A549 (cell line): ENCODE measurements around the gene AURKA. TPM values are rescaled to one million over a fixed set of nuclear protein-coding genes. Genes with fewer than 3 reads are reported as not detected.

Experiments
- ATAC-seq, 2 experiments: fragments of 200-7000 bp in 1 of 2; fragments of >200 bp in 1 of 2; cut with Nextera tagmentation in 1 of 2; cut with Tn5 transposase in 1 of 2; 3 replicates each; pipeline versions ENCODE4 v1.8.0 to v1.9.1; 2018 to 2020; ENCODE audit warnings: mild to moderate bottlenecking in 1 of 2, moderate library complexity in 1 of 2
- CTCF ChIA-PET: fragments of 300-600 bp; sonication (Branson Sonifier 250); formaldehyde crosslinking; extraction: SDS; loops from one replicate; lab custom pipeline; 2021; ENCODE audit warnings: antibody characterized with exemption, inconsistent platforms; lab: Yijun Ruan, JAX
- POLR2A ChIA-PET: fragments of 350-600 bp; formaldehyde crosslinking; extraction: SDS; loops from one replicate; lab custom pipeline; 2021; ENCODE audit warnings: antibody characterized with exemption, inconsistent platforms; lab: Yijun Ruan, JAX
- DNase-seq, 2 experiments: peaks; one replicate each; pipeline versions ENCODE4 v3.0.0 to v3.0.0-alpha.2; 2011 to 2016; ENCODE audit warnings: low read depth in 1 of 2, low spot score in 1 of 2
- FAIRE-seq: peaks from 2 replicates; lab custom pipeline; 2011; peaks lifted over from hg19 to GRCh38; lab: Jason Lieb, UNC
- H3K27ac ChIP-seq, 2 experiments: fragments of >200 bp; sonication (Bioruptor Twin); formaldehyde crosslinking; 3 replicates each; pipeline ENCODE4 v1.5.1; 2016 to 2017
- H3K4me1 ChIP-seq: fragments of >200 bp; sonication (Bioruptor Twin); formaldehyde crosslinking; 3 replicates; pipeline ENCODE4 v1.6.1; 2016
- H3K4me2 ChIP-seq: fragments of >200 bp; sonication (Bioruptor Twin); formaldehyde crosslinking; 3 replicates; pipeline ENCODE4 v1.6.1; 2016
- H3K4me3 ChIP-seq: fragments of >200 bp; sonication (Bioruptor Twin); formaldehyde crosslinking; 3 replicates; pipeline ENCODE4 v1.5.1; 2016
- H3K9me3 ChIP-seq: fragments of >200 bp; sonication (Bioruptor Twin); formaldehyde crosslinking; 3 replicates; pipeline ENCODE4 v1.6.1; 2016
- ATOH8 ChIP-seq: fragments of 250-450 bp; sonication (Bioruptor Pico); IDR thresholded peaks from 2 replicates; pipeline ENCODE4 v1.5.0; 2020; ENCODE audit warnings: low read depth, mild to moderate bottlenecking, moderate library complexity
- BHLHE40 ChIP-seq: IDR thresholded peaks from 2 replicates; pipeline ENCODE4 v1.6.1; 2012; ENCODE audit warnings: low read depth, low read length, inconsistent platforms
- CHD2 ChIP-seq: fragments of 150-350 bp; IDR thresholded peaks from 2 replicates; pipeline ENCODE4 v1.6.1; 2014; ENCODE audit warnings: low read length; ENCODE audit not compliant: partially characterized antibody
- CHD4 ChIP-seq: fragments of 200-600 bp; sonication (generic); IDR thresholded peaks from 2 replicates; pipeline ENCODE4 v1.6.1; 2016; ENCODE audit warnings: antibody characterized with exemption, mild to moderate bottlenecking, borderline replicate concordance
- EHF ChIP-seq: fragments of 250-450 bp; sonication (Bioruptor Pico); IDR thresholded peaks from 2 replicates; pipeline ENCODE4 v1.5.0; 2020; ENCODE audit warnings: mild to moderate bottlenecking
- EHMT2 ChIP-seq: fragments of 200-600 bp; sonication (generic); IDR thresholded peaks from 2 replicates; pipeline ENCODE4 v1.6.1; 2016; ENCODE audit warnings: antibody characterized with exemption, low read depth, mild to moderate bottlenecking, moderate library complexity
- FOXS1 ChIP-seq: fragments of 250-450 bp; sonication (Bioruptor Pico); IDR thresholded peaks from 2 replicates; pipeline ENCODE4 v1.5.0; 2020; ENCODE audit warnings: mild to moderate bottlenecking, moderate library complexity
- HDAC2 ChIP-seq: fragments of 200-600 bp; sonication (generic); IDR thresholded peaks from 2 replicates; pipeline ENCODE4 v1.6.1; 2016
- HES2 ChIP-seq: fragments of >200 bp; sonication (Bioruptor Twin); formaldehyde crosslinking; IDR thresholded peaks from 2 replicates; pipeline ENCODE4 v1.6.1; 2016
- HOXB5 ChIP-seq: fragments of 250-450 bp; sonication (Bioruptor Pico); IDR thresholded peaks from 2 replicates; pipeline ENCODE4 v1.5.0; 2020; ENCODE audit warnings: mild to moderate bottlenecking, moderate library complexity
- JUNB ChIP-seq: fragments of >200 bp; sonication (Bioruptor Twin); formaldehyde crosslinking; IDR thresholded peaks from 2 replicates; pipeline ENCODE4 v1.6.1; 2016
- MAFK ChIP-seq: fragments of 450-650 bp; IDR thresholded peaks from 2 replicates; pipeline ENCODE4 v1.6.1; 2014; ENCODE audit not compliant: partially characterized antibody
- MAZ ChIP-seq: fragments of 150-350 bp; IDR thresholded peaks from 2 replicates; pipeline ENCODE4 v1.6.1; 2014; ENCODE audit warnings: antibody characterized with exemption, low read depth, low read length, borderline replicate concordance
- MYC ChIP-seq: IDR thresholded peaks from 2 replicates; pipeline ENCODE4 v1.6.1; 2012; ENCODE audit warnings: mild to moderate bottlenecking, inconsistent platforms, low read length, improper control_type of control experiment, borderline replicate concordance
- POLR2AphosphoS2 ChIP-seq: conservative IDR thresholded peaks from 2 replicates; pipeline ENCODE4 v1.6.1; 2012; ENCODE audit warnings: low read length, improper control_type of control experiment, inconsistent platforms
- RAD21 ChIP-seq, 2 experiments: fragments of >200 bp in 1 of 2; sonication (Bioruptor Twin) in 1 of 2; formaldehyde crosslinking in 1 of 2; IDR thresholded peaks in 1 of 2; conservative IDR thresholded peaks in 1 of 2; 2 replicates in 1 of 2; 3 replicates in 1 of 2; pipeline ENCODE4 v1.6.1; 2012 to 2018; ENCODE audit warnings: inconsistent platforms in 1 of 2
- RARB ChIP-seq: fragments of 250-450 bp; sonication (Bioruptor Pico); IDR thresholded peaks from 2 replicates; pipeline ENCODE4 v1.8.0; 2021; ENCODE audit warnings: mild to moderate bottlenecking, moderate library complexity
- REST ChIP-seq: fragments of 200-600 bp; sonication (generic); IDR thresholded peaks from 2 replicates; pipeline ENCODE4 v1.6.1; 2016; ENCODE audit warnings: antibody characterized with exemption, mild to moderate bottlenecking, moderate library complexity
- RFX5 ChIP-seq: fragments of 450-650 bp; IDR thresholded peaks from 2 replicates; pipeline ENCODE4 v1.7.1; 2014; ENCODE audit warnings: antibody characterized with exemption, mild to moderate bottlenecking, moderate library complexity
- RNF2 ChIP-seq: fragments of 200-600 bp; sonication (generic); IDR thresholded peaks from 2 replicates; pipeline ENCODE4 v1.6.1; 2016; ENCODE audit warnings: low read depth, mild to moderate bottlenecking, antibody characterized with exemption, moderate library complexity, borderline replicate concordance
- SREBF2 ChIP-seq: fragments of 450-650 bp; IDR thresholded peaks from 2 replicates; pipeline ENCODE4 v1.6.1; 2014; ENCODE audit warnings: mild to moderate bottlenecking, moderate library complexity
- TFCP2L1 ChIP-seq: fragments of 250-450 bp; sonication (Bioruptor Pico); IDR thresholded peaks from 2 replicates; pipeline ENCODE4 v1.5.0; 2021; ENCODE audit warnings: mild to moderate bottlenecking
- ZFP36 ChIP-seq: fragments of 450-650 bp; IDR thresholded peaks from 2 replicates; pipeline ENCODE4 v1.6.1; 2014; ENCODE audit warnings: borderline replicate concordance; ENCODE audit not compliant: partially characterized antibody
- ZNF302 ChIP-seq: fragments of 250-450 bp; sonication (Bioruptor Pico); IDR thresholded peaks from 2 replicates; pipeline ENCODE4 v1.9.0; 2021; ENCODE audit warnings: inconsistent platforms, mild to moderate bottlenecking, moderate library complexity
- ZSCAN20 ChIP-seq: fragments of 250-450 bp; sonication (Bioruptor Pico); IDR thresholded peaks from 2 replicates; pipeline ENCODE4 v1.8.0; 2022; ENCODE audit warnings: mild to moderate bottlenecking, moderate library complexity
- WGBS: methylation state at CpG from one replicate; pipeline ENCODE4 v1.1.6; 2017; ENCODE audit errors: missing lambda C conversion rate; 5-methylcytosine and 5-hydroxymethylcytosine counted together
- polyA plus RNA-seq, 4 experiments: library from polyadenylated mRNA; depleted of rRNA in 3 of 4; stranded (reverse); fragments of >200 nt; fragmentation: RNase III in 1 of 4; extraction: RNeasy Plus Mini Kit Qiagen cat#74134 plus additional on column Dnase treatment in 1 of 4; gene quantifications; 2 replicates in 3 of 4; 3 replicates in 1 of 4; pipeline ENCODE4 v1.2.3, GENCODE V29; 2011 to 2017
- TF ChIP-seq, protein P1 (sequence below): fragments of >200 bp; sonication (Bioruptor Twin); formaldehyde crosslinking; IDR thresholded peaks from 3 replicates; pipeline ENCODE4 v1.6.1; 2016
- TF ChIP-seq, protein P2 (sequence below): IDR thresholded peaks from 2 replicates; pipeline ENCODE4 v1.6.1; 2012; ENCODE audit warnings: low read depth, borderline replicate concordance
- TF ChIP-seq, protein P3 (sequence below): fragments of 150-350 bp; IDR thresholded peaks from 2 replicates; pipeline ENCODE4 v1.6.1; 2014; ENCODE audit warnings: low read depth, mild to moderate bottlenecking, low read length

AURKA gene
- polyA plus RNA-seq, 2 of the 4 experiments (the other 2 are of a cell fraction): 117 to 123 TPM

DNA sequence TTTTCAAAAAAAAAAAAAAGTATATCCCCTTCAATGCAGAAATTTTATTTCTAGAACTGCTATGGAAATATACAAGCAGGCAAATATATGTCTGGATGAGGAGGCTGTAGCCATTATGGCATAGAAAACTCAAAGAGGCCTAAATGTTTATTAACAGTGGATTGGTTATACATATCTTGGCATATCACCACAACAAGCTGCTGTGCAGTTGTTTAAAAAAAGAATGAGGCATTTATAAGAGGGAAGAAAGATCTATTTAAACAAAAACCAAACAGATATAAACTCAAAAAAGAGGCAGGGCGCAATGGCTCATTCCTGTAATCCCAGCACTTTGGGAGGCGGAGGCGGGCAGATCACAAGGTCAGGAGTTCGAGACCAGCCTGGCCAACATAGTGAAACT is 46.3 kb upstream of the AURKA start:
- FAIRE-seq (no peak), DNase-seq (no peak), ATAC-seq (no peak)
- ChIA-PET CTCF (interaction anchor here (0.6 kb wide), 1 partner anchor 15 kb away, joined by 4 read pairs; no protein-coding TSS in a partner anchor), POLR2A (no interaction called here)
- H3K4me2 ChIP-seq: no peak overlapping the region
- TF ChIP-seq HDAC2: no peak
- no peak for TF ChIP-seq RAD21 (conservative IDR thresholded peaks at IDR 0.05 in 1 of 2, IDR thresholded peaks at IDR 0.05 in 1 of 2)
- no peak for TF ChIP-seq BHLHE40
- no peak for TF ChIP-seq ZFP36
- no peak for TF ChIP-seq RARB (CRISPR knock-in tag)
- TF ChIP-seq TFCP2L1: no peak
- no peak for TF ChIP-seq EHF
- no peak for TF ChIP-seq CHD4
- TF ChIP-seq MAFK: no peak
- TF ChIP-seq MAZ: no peak
- no peak for TF ChIP-seq ATOH8
- TF ChIP-seq EHMT2: no peak
- TF ChIP-seq, protein P1, sequence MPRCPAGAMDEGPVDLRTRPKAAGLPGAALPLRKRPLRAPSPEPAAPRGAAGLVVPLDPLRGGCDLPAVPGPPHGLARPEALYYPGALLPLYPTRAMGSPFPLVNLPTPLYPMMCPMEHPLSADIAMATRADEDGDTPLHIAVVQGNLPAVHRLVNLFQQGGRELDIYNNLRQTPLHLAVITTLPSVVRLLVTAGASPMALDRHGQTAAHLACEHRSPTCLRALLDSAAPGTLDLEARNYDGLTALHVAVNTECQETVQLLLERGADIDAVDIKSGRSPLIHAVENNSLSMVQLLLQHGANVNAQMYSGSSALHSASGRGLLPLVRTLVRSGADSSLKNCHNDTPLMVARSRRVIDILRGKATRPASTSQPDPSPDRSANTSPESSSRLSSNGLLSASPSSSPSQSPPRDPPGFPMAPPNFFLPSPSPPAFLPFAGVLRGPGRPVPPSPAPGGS: no peak
- TF ChIP-seq CHD2: no peak
- TF ChIP-seq HOXB5 (CRISPR knock-in tag): no peak
- TF ChIP-seq FOXS1 (CRISPR knock-in tag): no peak
- TF ChIP-seq MYC: no peak
- H3K27ac ChIP-seq: no peak overlapping the region
- no peaks in the 10 kb centered on the region for H3K9me3 ChIP-seq
- WGBS: 73% methylated on average over 4 of the region's 4 CpGs
- H3K4me3 ChIP-seq: no peak overlapping the region
- no peaks in the 10 kb centered on the region for H3K4me1 ChIP-seq

GRCh38 chr20:56437196-56437960 is 45.4 kb upstream of the AURKA start:
- FAIRE-seq: no peak
- ChIA-PET POLR2A (no interaction called here), CTCF (no interaction called here)
- WGBS: 77% methylated on average over 20 of the region's 20 CpGs
- TF ChIP-seq HOXB5 (CRISPR knock-in tag) (no peak), MAFK (no peak), FOXS1 (CRISPR knock-in tag) (no peak), RFX5 (no peak), RNF2 (no peak), TFCP2L1 (no peak), ZFP36 (no peak), JUNB (no peak), POLR2AphosphoS2 (no peak), SREBF2 (no peak), REST (no peak), HES2 (no peak), BHLHE40 (no peak), ZNF302 (no peak), EHF (no peak), ZSCAN20 (CRISPR knock-in tag) (no peak)
- TF ChIP-seq, protein P2, sequence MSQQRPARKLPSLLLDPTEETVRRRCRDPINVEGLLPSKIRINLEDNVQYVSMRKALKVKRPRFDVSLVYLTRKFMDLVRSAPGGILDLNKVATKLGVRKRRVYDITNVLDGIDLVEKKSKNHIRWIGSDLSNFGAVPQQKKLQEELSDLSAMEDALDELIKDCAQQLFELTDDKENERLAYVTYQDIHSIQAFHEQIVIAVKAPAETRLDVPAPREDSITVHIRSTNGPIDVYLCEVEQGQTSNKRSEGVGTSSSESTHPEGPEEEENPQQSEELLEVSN: no peak
- TF ChIP-seq, protein P3, sequence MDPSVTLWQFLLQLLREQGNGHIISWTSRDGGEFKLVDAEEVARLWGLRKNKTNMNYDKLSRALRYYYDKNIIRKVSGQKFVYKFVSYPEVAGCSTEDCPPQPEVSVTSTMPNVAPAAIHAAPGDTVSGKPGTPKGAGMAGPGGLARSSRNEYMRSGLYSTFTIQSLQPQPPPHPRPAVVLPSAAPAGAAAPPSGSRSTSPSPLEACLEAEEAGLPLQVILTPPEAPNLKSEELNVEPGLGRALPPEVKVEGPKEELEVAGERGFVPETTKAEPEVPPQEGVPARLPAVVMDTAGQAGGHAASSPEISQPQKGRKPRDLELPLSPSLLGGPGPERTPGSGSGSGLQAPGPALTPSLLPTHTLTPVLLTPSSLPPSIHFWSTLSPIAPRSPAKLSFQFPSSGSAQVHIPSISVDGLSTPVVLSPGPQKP: no peak
- DNase-seq: no peak
- H3K4me2 ChIP-seq: no peak overlapping the region
- ATAC-seq: no peak
- H3K4me3 ChIP-seq: no peak overlapping the region
- H3K4me1 ChIP-seq: no peaks in the 10 kb centered on the region
- no peak overlapping the region for H3K27ac ChIP-seq
- H3K9me3 ChIP-seq: no peaks in the 10 kb centered on the region
